ENCODE data around the gene TSPAN32.

- TF ChIP-seq ETV6 (conservative IDR thresholded peaks at IDR 0.05 in 1 of 2, IDR thresholded peaks at IDR 0.05 in 1 of 2; ENCODE audit: borderline replicate concordance in 1 of 2, low read depth in 1 of 2) (no peak), FOXK2 (IDR thresholded peaks at IDR 0.05) (no peak), CBX3 (IDR thresholded peaks at IDR 0.05; ENCODE audit: borderline replicate concordance, low read depth) (no peak), FOS (IDR thresholded peaks at IDR 0.05; ENCODE audit: borderline replicate concordance, extremely low read depth, insufficient read length) (no peak), KAT2A (conservative IDR thresholded peaks at IDR 0.05; ENCODE audit: control insufficient read depth, low read depth, low read length) (no peak)
Observed at GRCh38 chr11:2347308-2347830, 45.6 kb downstream of the TSPAN32 start.

All from GM12878 (cell line).